ENCODE data around the gene FXR1.

DNA sequence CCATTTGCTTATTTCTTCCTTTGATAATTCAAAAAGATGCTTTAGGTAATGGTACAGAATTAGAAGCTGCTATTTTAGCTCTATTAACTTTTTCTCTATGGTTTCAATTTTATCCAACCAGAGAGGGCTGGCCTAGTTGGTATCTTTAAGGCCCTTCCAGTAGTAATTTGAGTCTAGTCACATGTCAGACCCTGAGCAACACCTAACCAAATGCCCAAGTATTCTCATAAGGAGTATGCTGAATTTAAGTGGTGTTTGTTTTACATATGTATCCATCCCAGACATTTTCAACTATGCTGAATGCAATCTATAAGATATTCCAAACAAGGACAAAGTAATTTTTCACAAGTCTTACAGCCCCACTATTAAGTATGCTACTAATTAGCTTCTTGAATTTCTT lies 67.5 kb downstream of the FXR1 start:
- no peak for TF ChIP-seq POLR2AphosphoS5 (IDR thresholded peaks at IDR 0.05; ENCODE audit: low read depth, low read length)
- no peak for TF ChIP-seq POLR2A (IDR thresholded peaks at IDR 0.05; ENCODE audit: low read depth, low read length)
- TF ChIP-seq TAF1 (IDR thresholded peaks at IDR 0.05; ENCODE audit: borderline replicate concordance, low read depth, low read length) = no peak
